OCI-LY1 (cell line): Measurements from ENCODE around the gene LRRC4.

Experiments used
- H2AFZ ChIP-seq: fragments of 200-600 bp; sonication (generic), shearing (Covaris generic); 2 replicates; pipeline ENCODE4 v1.6.0; 2014; ENCODE audit warnings: antibody characterized with exemption, mild to moderate bottlenecking, low read length
- H3F3A ChIP-seq: fragments of 200-600 bp; sonication (generic), shearing (Covaris generic); 2 replicates; pipeline ENCODE4 v1.6.0; 2014; ENCODE audit warnings: mild to moderate bottlenecking, antibody characterized with exemption, low read length, moderate library complexity; ENCODE audit not compliant: insufficient read depth
- H3K27ac ChIP-seq: fragments of 200-600 bp; sonication (generic); 2 replicates; pipeline ENCODE4 v1.5.1; 2014; ENCODE audit warnings: low read length, mixed run types, mild to moderate bottlenecking, low read depth; ENCODE audit not compliant: poor library complexity, severe bottlenecking
- H3K27me3 ChIP-seq: fragments of 200-600 bp; sonication (generic); 2 replicates; pipeline ENCODE4 v1.6.0; 2014; ENCODE audit warnings: antibody characterized with exemption, mild to moderate bottlenecking, low read length, moderate library complexity; ENCODE audit not compliant: insufficient read depth
- H3K36me3 ChIP-seq: fragments of 200-600 bp; sonication (generic); 2 replicates; pipeline ENCODE4 v1.6.1; 2014; ENCODE audit warnings: mild to moderate bottlenecking, antibody characterized with exemption, low read length, moderate library complexity, mixed read lengths; ENCODE audit not compliant: insufficient read depth
- H3K4me1 ChIP-seq: fragments of 200-600 bp; sonication (generic); 2 replicates; pipeline ENCODE4 v1.5.1; 2014; ENCODE audit warnings: mild to moderate bottlenecking, low read length, moderate library complexity; ENCODE audit not compliant: insufficient read depth, severe bottlenecking
- H3K4me2 ChIP-seq: fragments of 200-600 bp; sonication (generic), shearing (Covaris generic); 2 replicates; pipeline ENCODE4 v1.6.1; 2014; ENCODE audit warnings: low read length
- H3K4me3 ChIP-seq: fragments of 200-600 bp; sonication (generic); 2 replicates; pipeline ENCODE4 v1.5.1; 2014; ENCODE audit warnings: low read length, low read depth, mild to moderate bottlenecking, mixed read lengths; ENCODE audit not compliant: poor library complexity, severe bottlenecking
- H3K79me2 ChIP-seq: fragments of 200-600 bp; shearing (Covaris generic); 2 replicates; pipeline ENCODE4 v1.6.1; 2016; ENCODE audit warnings: mixed run types, low read length, mixed read lengths; ENCODE audit not compliant: insufficient read depth
- H3K9ac ChIP-seq: fragments of 200-600 bp; sonication (generic), shearing (Covaris generic); 2 replicates; pipeline ENCODE4 v1.6.1; 2014; ENCODE audit warnings: mild to moderate bottlenecking, low read length, mixed read lengths
- H3K9me2 ChIP-seq: fragments of 200-600 bp; sonication (generic), shearing (Covaris generic); 2 replicates; pipeline ENCODE4 v1.6.1; 2014; ENCODE audit warnings: low read depth, mild to moderate bottlenecking, low read length, mixed read lengths
- H3K9me3 ChIP-seq: fragments of 200-600 bp; shearing (Covaris generic); 2 replicates; pipeline ENCODE4 v1.6.1; 2014; ENCODE audit warnings: low read length, mixed read lengths
- H4K20me1 ChIP-seq: fragments of 200-600 bp; sonication (generic), shearing (Covaris generic); 2 replicates; pipeline ENCODE4 v1.6.0; 2016; ENCODE audit warnings: mild to moderate bottlenecking, low read length; ENCODE audit not compliant: insufficient read depth
- CTCF ChIP-seq: fragments of 200-600 bp; sonication (generic), shearing (Covaris generic); IDR thresholded peaks from 2 replicates; pipeline ENCODE4 v1.5.1; 2017; ENCODE audit warnings: mild to moderate bottlenecking, antibody characterized with exemption, low read length, moderate library complexity, mixed read lengths
- EZH2 ChIP-seq: fragments of 200-600 bp; sonication (generic), shearing (Covaris generic); IDR thresholded peaks from 2 replicates; pipeline ENCODE4 v1.8.0; 2017; ENCODE audit warnings: borderline replicate concordance, mixed run types, mild to moderate bottlenecking, antibody characterized with exemption, low read length, moderate library complexity, mixed read lengths

LRRC4 gene

GRCh38 chr7:128032605-128033235, 1.5 kb upstream of the LRRC4 start:
- Histone ChIP-seq H3K9me3 (no peaks in the 10 kb centered on the region), H2AFZ (no peak overlapping the region), H3K36me3 (peaks cover 19% of the 10 kb centered on the region), H3K9me2 (no peaks in the 10 kb centered on the region), H3K4me3 (peak overlapping the region; percentile 61), H3K79me2 (no peaks in the 10 kb centered on the region), H3K4me2 (peak overlapping the region; percentile 84), H3K27me3 (peaks cover 10% of the 10 kb centered on the region; the same call in 1 of the 2 replicates), H3F3A (no peaks in the 10 kb centered on the region), H3K9ac (no peak overlapping the region; the same call in 1 of the 2 replicates), H3K27ac (no peak overlapping the region), H4K20me1 (no peaks in the 10 kb centered on the region), H3K4me1 (peaks cover 24% of the 10 kb centered on the region)
- TF ChIP-seq EZH2 = no peak
- TF ChIP-seq CTCF = no peak

GRCh38 chr7:128031901-128032604, 816 bp upstream of the LRRC4 start:
- no peaks in the 10 kb centered on the region for H3K9me2 ChIP-seq
- no peak overlapping the region for H3K27ac ChIP-seq
- H3K27me3 ChIP-seq = peaks cover 10% of the 10 kb centered on the region; the same call in 1 of the 2 replicates
- no peaks in the 10 kb centered on the region for H3K9me3 ChIP-seq
- H3K9ac ChIP-seq = peak overlapping the region; percentile 33; the same call in 1 of the 2 replicates
- no peak overlapping the region for H2AFZ ChIP-seq
- no peaks in the 10 kb centered on the region for H3K79me2 ChIP-seq
- peaks cover 24% of the 10 kb centered on the region for H3K4me1 ChIP-seq
- H3K36me3 ChIP-seq = peaks cover 19% of the 10 kb centered on the region
- H3F3A ChIP-seq = no peaks in the 10 kb centered on the region
- H3K4me2 ChIP-seq = peak overlapping the region; percentile 84
- no peaks in the 10 kb centered on the region for H4K20me1 ChIP-seq
- TF ChIP-seq EZH2 = no peak
- peak; percentile 31; the same call in 1 of the 2 replicates for TF ChIP-seq CTCF
- peak overlapping the region; percentile 61 for H3K4me3 ChIP-seq

GRCh38 chr7:128030263-128030653, 979 bp downstream of the LRRC4 start:
- Histone ChIP-seq H3K4me2 (peak overlapping the region; percentile 80), H3F3A (no peaks in the 10 kb centered on the region), H3K9me3 (no peaks in the 10 kb centered on the region), H3K9me2 (no peaks in the 10 kb centered on the region), H3K4me1 (peaks cover 17% of the 10 kb centered on the region), H2AFZ (no peak overlapping the region), H3K79me2 (no peaks in the 10 kb centered on the region), H3K27ac (no peak overlapping the region), H3K36me3 (peaks cover 24% of the 10 kb centered on the region), H3K4me3 (peak overlapping the region; percentile 59), H3K9ac (no peak overlapping the region), H4K20me1 (no peaks in the 10 kb centered on the region), H3K27me3 (peaks cover 10% of the 10 kb centered on the region; the same call in 1 of the 2 replicates)
- TF ChIP-seq CTCF (no peak), EZH2 (no peak)
